Osteoblast (primary cell): ENCODE results near the gene PRR15L. TPM values are rescaled to one million over a fixed set of nuclear protein-coding genes. Genes with fewer than 3 reads are reported as not detected.
"Not testable (repeated sequence)": the region's sequence is repeated elsewhere in the genome, so short reads cannot be mapped to it uniquely, and the experiment has no call there.

Source experiments
- DNase-seq: peaks from one replicate; pipeline ENCODE4 v3.0.0; 2011; ENCODE audit warnings: low spot score, mixed read lengths; ENCODE audit not compliant: insufficient read length; ENCODE audit errors: missing footprints
- H2AFZ ChIP-seq: 2 replicates; pipeline ENCODE4 v1.6.0; 2011; ENCODE audit warnings: mild to moderate bottlenecking, low read length
- H3K27ac ChIP-seq: 2 replicates; pipeline ENCODE4 v1.5.1; 2011; ENCODE audit warnings: mild to moderate bottlenecking, low read depth, low read length, moderate library complexity
- H3K27me3 ChIP-seq: 2 replicates; pipeline ENCODE4 v1.6.0; 2012; ENCODE audit warnings: mild to moderate bottlenecking, control low read depth, inconsistent platforms, low read length, moderate library complexity; ENCODE audit not compliant: insufficient read depth
- H3K36me3 ChIP-seq: 2 replicates; pipeline ENCODE4 v1.5.1; 2011; ENCODE audit warnings: mild to moderate bottlenecking, low read length, control low read depth, moderate library complexity; ENCODE audit not compliant: insufficient read depth
- H3K4me1 ChIP-seq: 2 replicates; pipeline ENCODE4 v1.5.1; 2011; ENCODE audit warnings: mild to moderate bottlenecking, low read length, control low read depth, moderate library complexity; ENCODE audit not compliant: insufficient read depth
- H3K4me2 ChIP-seq: 2 replicates; pipeline ENCODE4 v1.6.0; 2011; ENCODE audit warnings: mild to moderate bottlenecking, low read length; ENCODE audit not compliant: insufficient read depth
- H3K4me3 ChIP-seq: fragments of 200-600 bp; sonication (generic); 3 replicates; pipeline ENCODE4 v1.5.1; 2012; ENCODE audit warnings: mild to moderate bottlenecking, low read length, inconsistent platforms; ENCODE audit not compliant: insufficient read depth
- H3K79me2 ChIP-seq: 2 replicates; pipeline ENCODE4 v1.6.0; 2012; ENCODE audit warnings: mild to moderate bottlenecking, low read length, control low read depth, inconsistent platforms; ENCODE audit not compliant: insufficient read depth
- H3K9me3 ChIP-seq: 2 replicates; pipeline ENCODE4 v1.5.1; 2011; ENCODE audit warnings: low read depth, low read length, control low read depth
- H4K20me1 ChIP-seq: 2 replicates; pipeline ENCODE4 v1.6.0; 2012; ENCODE audit warnings: mild to moderate bottlenecking, low read length, control low read depth; ENCODE audit not compliant: insufficient read depth
- CTCF ChIP-seq: IDR thresholded peaks from 2 replicates; pipeline ENCODE4 v1.5.1; 2011; ENCODE audit warnings: mild to moderate bottlenecking, low read depth, low read length, moderate library complexity; ENCODE audit errors: extremely low read depth
- total RNA-seq: library from RNA; depleted of rRNA; stranded (reverse); fragments of >200 nt; gene quantifications from 2 replicates; pipeline ENCODE4 v1.2.3, GENCODE V29; 2012

The PRR15L gene
- total RNA-seq, 1 donor: not detected

GRCh38 chr17:47989159-47989558 is 31.5 kb upstream of the PRR15L start:
- no peaks in the 10 kb centered on the region for H3K9me3 ChIP-seq
- H3K4me2 ChIP-seq: no peak overlapping the region
- H2AFZ ChIP-seq: no peak overlapping the region
- H3K27ac ChIP-seq: no peak overlapping the region
- peaks cover 3% of the 10 kb centered on the region for H3K4me1 ChIP-seq
- no peaks in the 10 kb centered on the region for H3K36me3 ChIP-seq
- H3K27me3 ChIP-seq: peaks cover 2% of the 10 kb centered on the region
- TF ChIP-seq CTCF: no peak
- no peak overlapping the region for H3K4me3 ChIP-seq
- H3K79me2 ChIP-seq: no peaks in the 10 kb centered on the region
- peak; percentile 51 for DNase-seq
- H4K20me1 ChIP-seq: no peaks in the 10 kb centered on the region

DNA sequence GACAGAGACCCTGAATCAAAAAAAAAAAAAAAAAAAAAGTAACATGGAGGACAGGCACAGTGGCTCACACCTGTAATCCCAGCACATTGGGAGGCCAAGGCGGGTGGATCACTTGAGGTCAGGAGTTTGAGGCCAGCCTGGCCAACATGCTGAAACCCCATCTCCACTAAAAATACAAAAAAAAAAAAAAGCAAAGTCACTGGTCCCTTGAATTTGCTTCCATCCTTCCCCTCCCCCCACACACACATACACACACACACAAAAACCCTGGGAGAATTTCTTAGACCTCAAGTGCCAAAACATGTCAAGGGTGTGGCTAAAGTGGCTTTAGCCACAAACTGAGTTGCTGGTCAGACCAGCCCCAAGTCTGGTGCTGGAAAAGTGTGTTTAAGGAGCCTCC is 30.8 kb upstream of the PRR15L start:
- not testable (repeated sequence) for H3K4me3 ChIP-seq, H3K27ac ChIP-seq, H4K20me1 ChIP-seq, H3K4me2 ChIP-seq, H3K36me3 ChIP-seq, H3K27me3 ChIP-seq, H3K79me2 ChIP-seq, H3K4me1 ChIP-seq, H2AFZ ChIP-seq, H3K9me3 ChIP-seq
- DNase-seq: peak; percentile 30

DNA sequence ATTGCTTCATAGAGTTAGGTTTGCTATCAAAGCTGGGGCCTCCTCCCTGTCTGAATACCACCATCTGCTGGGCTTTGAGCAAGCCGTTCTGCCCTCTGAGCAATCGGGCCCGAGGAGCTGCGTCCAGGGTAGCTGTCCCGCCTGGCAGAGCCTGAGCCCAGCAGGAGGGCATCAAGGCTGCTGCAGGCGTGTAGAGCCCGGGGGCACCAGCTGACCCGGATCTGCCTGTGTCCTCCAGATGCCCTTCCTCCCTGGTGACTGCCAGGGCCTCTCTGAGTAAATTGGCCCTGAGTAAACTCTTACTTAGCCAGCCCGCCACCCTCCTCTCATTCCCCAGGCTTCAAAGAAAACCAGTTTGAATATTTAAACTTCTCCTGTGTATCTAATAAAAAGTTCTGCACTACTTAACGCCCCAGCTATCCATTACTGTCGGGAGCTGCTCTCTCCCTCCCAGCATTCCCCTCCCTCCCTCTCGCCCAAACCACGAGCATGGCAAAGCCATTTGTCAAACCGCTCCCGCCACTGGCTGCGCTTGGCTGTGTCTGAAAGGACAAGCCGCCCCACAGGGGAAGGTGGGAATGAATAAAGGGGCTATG is 29.7 kb upstream of the PRR15L start:
- Histone ChIP-seq H4K20me1 (no peaks in the 10 kb centered on the region), H2AFZ (peak overlapping the region; percentile 73)
- peak; percentile 87 for DNase-seq

GRCh38 chr17:47986520-47986919 is 28.8 kb upstream of the PRR15L start:
- Histone ChIP-seq H3K36me3 (peaks cover 10% of the 10 kb centered on the region), H3K4me3 (no peak overlapping the region), H2AFZ (no peak overlapping the region), H3K27me3 (no peaks in the 10 kb centered on the region), H4K20me1 (no peaks in the 10 kb centered on the region), H3K4me1 (peaks cover 3% of the 10 kb centered on the region), H3K4me2 (no peak overlapping the region), H3K27ac (no peak overlapping the region), H3K9me3 (no peaks in the 10 kb centered on the region), H3K79me2 (no peaks in the 10 kb centered on the region)
- no peak for TF ChIP-seq CTCF
- DNase-seq: peak; percentile 68

More for the DNA sequence above, 29.7 kb upstream of the PRR15L start:
- Histone ChIP-seq H3K9me3 (no peaks in the 10 kb centered on the region), H3K4me1 (peaks cover 3% of the 10 kb centered on the region), H3K36me3 (peaks cover 4% of the 10 kb centered on the region), H3K27ac (no peak overlapping the region), H3K27me3 (no peaks in the 10 kb centered on the region), H3K4me2 (no peak overlapping the region), H3K79me2 (no peaks in the 10 kb centered on the region), H3K4me3 (no peak overlapping the region)
- TF ChIP-seq CTCF: no peak
